GM12878 (cell line): ENCODE results near the gene RAB4B. TPM values are rescaled to one million over a fixed set of nuclear protein-coding genes. Genes with fewer than 3 reads are reported as not detected.

Experiments used
- CBFB ChIP-seq: IDR thresholded peaks from 2 replicates; pipeline ENCODE4 v1.6.1; 2016; ENCODE audit warnings: antibody characterized with exemption, low read depth
- CEBPZ ChIP-seq: fragments of 150-350 bp; IDR thresholded peaks from 2 replicates; pipeline ENCODE4 v1.6.1; 2016; ENCODE audit warnings: low read depth, low read length
- E2F4 ChIP-seq: IDR thresholded peaks from 2 replicates; pipeline ENCODE4 v1.6.1; 2012; ENCODE audit warnings: low read depth, low read length, improper control_type of control experiment
- EGR1 ChIP-seq, 2 experiments: IDR thresholded peaks; 1 replicate in 1 of 2; 2 replicates in 1 of 2; pipeline ENCODE4 v1.6.1; 2011 to 2012; ENCODE audit warnings: low read depth in 2 of 2, low read length in 2 of 2, borderline replicate concordance in 1 of 2, mild to moderate bottlenecking in 1 of 2, moderate library complexity in 1 of 2
- KAT2A ChIP-seq: conservative IDR thresholded peaks from 2 replicates; pipeline ENCODE4 v1.6.1; 2011; ENCODE audit warnings: low read depth, low read length; ENCODE audit not compliant: control insufficient read depth
- MTA2 ChIP-seq: fragments of 450-650 bp; IDR thresholded peaks from 2 replicates; pipeline ENCODE4 v1.6.1; 2016; ENCODE audit warnings: low read depth, mild to moderate bottlenecking, moderate library complexity
- RAD51 ChIP-seq: fragments of 450-650 bp; IDR thresholded peaks from 2 replicates; pipeline ENCODE4 v1.6.1; 2016; ENCODE audit warnings: moderate library complexity, mild to moderate bottlenecking, inconsistent platforms
- REST ChIP-seq: IDR thresholded peaks from 2 replicates; pipeline ENCODE4 v1.6.1; 2012; ENCODE audit warnings: mild to moderate bottlenecking, low read depth, low read length
- SIN3A ChIP-seq: IDR thresholded peaks from 2 replicates; pipeline ENCODE4 v1.6.1; 2012; ENCODE audit warnings: low read depth, low read length, improper control_type of control experiment
- SREBF1 ChIP-seq: IDR thresholded peaks from 2 replicates; pipeline ENCODE4 v1.6.1; 2012; ENCODE audit warnings: mild to moderate bottlenecking, low read length
- ZBTB40 ChIP-seq: fragments of 450-650 bp; IDR thresholded peaks from 2 replicates; pipeline ENCODE4 v1.6.1; 2016; ENCODE audit warnings: mild to moderate bottlenecking, moderate library complexity, borderline replicate concordance
- ZNF384 ChIP-seq: IDR thresholded peaks from 2 replicates; pipeline ENCODE4 v1.6.1; 2012; ENCODE audit warnings: low read depth, mild to moderate bottlenecking, low read length, improper control_type of control experiment, borderline replicate concordance
- ZNF622 ChIP-seq: fragments of 450-650 bp; IDR thresholded peaks from 2 replicates; pipeline ENCODE4 v1.6.1; 2017; ENCODE audit warnings: mild to moderate bottlenecking, inconsistent platforms
- polyA plus RNA-seq, 11 experiments: library from polyadenylated mRNA; depleted of rRNA in 4 of 11; unstranded in 6 of 11; stranded (reverse) in 5 of 11; fragments of >200 nt; fragmentation: Nextera tagmentation in 4 of 11; fragmentation: Illumina TruSeq in 1 of 11; extraction: Ambion mirVana in 4 of 11; extraction: Trizol in 1 of 11; gene quantifications; 1 replicate in 1 of 11; 2 replicates in 10 of 11; pipeline versions ENCODE4 v1.2.1 to v1.2.3, GENCODE V29; 2011 to 2016; ENCODE audit warnings: inconsistent platforms in 2 of 11, missing spikeins in 2 of 11, low read depth in 1 of 11
- total RNA-seq, 4 experiments: library from RNA; depleted of rRNA in 3 of 4; stranded (reverse); fragments of >200 nt in 3 of 4; fragmentation: Illumina TruSeq in 1 of 4; extraction: Trizol in 1 of 4; gene quantifications; 2 replicates each; pipeline versions ENCODE4 v1.2.1 to v1.2.3, GENCODE V29; 2013 to 2021

The RAB4B gene
- total and polyA plus RNA-seq, 10 of the 15 experiments (the other 5 are each of a cell fraction or from before 2014, with no cell fraction given), result 0.60 to 51.5 (median 27.7) TPM

GRCh38 chr19:40775632-40776022 lies 2.4 kb upstream of the RAB4B start (continued):
- no peak for TF ChIP-seq CEBPZ
- no peak for TF ChIP-seq SREBF1
- no peak for TF ChIP-seq ZNF622
- no peak for TF ChIP-seq ZNF384
- no peak for TF ChIP-seq CBFB
- no peak for TF ChIP-seq EGR1 (IDR thresholded peaks at IDR 0.05; ENCODE audit: borderline replicate concordance in 1 of 2, low read depth in 2 of 2, low read length in 2 of 2)
- TF ChIP-seq RAD51, result no peak
- no peak for TF ChIP-seq MTA2
- no peak for TF ChIP-seq E2F4
- no peak for TF ChIP-seq KAT2A
- no peak for TF ChIP-seq REST
- no peak for TF ChIP-seq ZBTB40
- no peak for TF ChIP-seq SIN3A
